Activated T-cell treated with anti-CD3 and anti-CD28 coated beads, Interleukin-2, amount 50 U/mL, for 4 hours (primary cell): ENCODE measurements around the gene RTP5. TPM values are rescaled to one million over a fixed set of nuclear protein-coding genes. Genes with fewer than 3 reads are reported as not detected.
A peak's percentile ranks its signal among the peaks of the same experiment; 100 is the strongest.

ENCODE experiments used
- ATAC-seq, 2 donors: fragments of 200-7000 bp; cut with Tn5 transposase; one replicate each; pipeline ENCODE4 v1.10.0; 2021
- DNase-seq: peaks from one replicate; pipeline ENCODE4 v3.0.0-alpha.2; 2020
- H3K27me3 Mint-ChIP-seq: one replicate; pipeline ENCODE4 v1.8.0; 2021; ENCODE audit warnings: low read depth, mixed read lengths
- H3K36me3 Mint-ChIP-seq: one replicate; pipeline ENCODE4 v1.8.0; 2022; ENCODE audit warnings: mixed read lengths; ENCODE audit not compliant: insufficient read depth
- H3K4me1 Mint-ChIP-seq: one replicate; pipeline ENCODE4 v1.8.0; 2021; ENCODE audit warnings: low read depth, mixed read lengths
- H3K4me3 Mint-ChIP-seq: one replicate; pipeline ENCODE4 v1.8.0; 2021; ENCODE audit warnings: mild to moderate bottlenecking, moderate library complexity, mixed read lengths
- H3K9me3 Mint-ChIP-seq: one replicate; pipeline ENCODE4 v1.8.0; 2021; ENCODE audit warnings: mixed read lengths
- total RNA-seq, 3 donors: library from RNA; stranded (reverse); gene quantifications; one replicate each; pipeline ENCODE4 v1.2.1, GENCODE V29; 2021

Gene RTP5
- total RNA-seq, 3 donors from 2014 or later: 0.13 to 0.14 (median 0.13) TPM

- H3K36me3 Mint-ChIP-seq: peaks cover 5% of the 10 kb centered on the region
- no peak overlapping the region for H3K4me3 Mint-ChIP-seq
- DNase-seq (no peak), ATAC-seq (no peak)
- H3K4me1 Mint-ChIP-seq: peaks cover 5% of the 10 kb centered on the region
- no peaks in the 10 kb centered on the region for H3K27me3 Mint-ChIP-seq
- H3K9me3 Mint-ChIP-seq: no peaks in the 10 kb centered on the region
Measured at GRCh38 chr2:241851325-241852115, 18.0 kb upstream of the RTP5 start.

DNA sequence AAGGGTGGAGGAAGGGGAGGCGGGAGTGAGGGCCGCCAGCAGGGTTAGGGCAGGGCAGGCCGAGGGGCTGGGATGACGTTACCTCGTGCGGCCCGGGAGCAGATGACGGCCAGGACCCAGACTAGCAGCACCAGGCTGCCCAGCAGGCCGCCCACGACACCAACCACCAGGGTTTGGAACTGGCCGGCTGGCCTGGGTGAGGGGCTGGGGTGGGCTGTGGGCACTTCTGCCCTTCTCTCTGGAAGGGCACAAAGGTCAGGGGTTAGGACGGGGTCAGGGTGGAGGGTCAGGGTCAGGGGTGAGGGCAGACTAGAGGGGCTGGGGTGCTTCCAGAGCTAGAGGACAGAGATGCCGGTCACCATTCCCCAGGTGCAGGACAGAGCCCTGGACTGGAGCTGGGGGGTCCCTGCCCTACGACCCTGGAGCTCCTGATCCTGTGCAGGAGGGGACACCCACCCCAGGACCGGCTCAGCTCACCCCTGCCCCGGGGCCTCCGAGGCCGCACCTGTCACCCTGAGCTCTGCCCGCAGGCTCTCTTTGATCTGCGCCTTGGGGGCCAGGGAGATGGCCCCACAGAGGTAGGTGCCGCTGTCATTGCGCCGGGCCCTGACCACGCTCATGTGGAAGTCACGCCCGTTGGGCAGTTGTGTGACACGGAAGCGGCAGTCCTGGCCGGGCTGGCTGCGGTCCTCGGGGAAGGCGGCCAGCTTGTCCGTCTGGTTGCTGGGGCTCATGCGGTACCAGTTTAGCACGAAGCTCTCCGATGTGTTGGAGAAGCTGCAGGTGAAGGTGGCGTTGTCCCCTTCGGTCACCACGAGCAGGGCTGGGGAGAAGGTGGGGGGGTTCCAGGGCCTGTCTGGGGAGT, 17.2 kb upstream of the RTP5 start:
- Mint-ChIP-seq H3K27me3 (no peaks in the 10 kb centered on the region), H3K4me1 (peaks cover 8% of the 10 kb centered on the region), H3K9me3 (no peaks in the 10 kb centered on the region), H3K4me3 (no peak overlapping the region), H3K36me3 (peaks cover 5% of the 10 kb centered on the region)
- ATAC-seq (no peak), DNase-seq (no peak)

- no peak overlapping the region for H3K4me3 Mint-ChIP-seq
- no peak for ATAC-seq
Measured at GRCh38 chr2:241852981-241853631, 16.4 kb upstream of the RTP5 start.

GRCh38 chr2:241853651-241854341, 15.7 kb upstream of the RTP5 start:
- Mint-ChIP-seq H3K9me3 (no peaks in the 10 kb centered on the region), H3K36me3 (peaks cover 5% of the 10 kb centered on the region), H3K4me3 (no peak overlapping the region), H3K27me3 (no peaks in the 10 kb centered on the region), H3K4me1 (peaks cover 12% of the 10 kb centered on the region)
- DNase-seq (peak; percentile 26), ATAC-seq (peak in 1 of 2 donors; percentile 26)

More at GRCh38 chr2:241852981-241853631, 16.4 kb upstream of the RTP5 start:
- H3K9me3 Mint-ChIP-seq: no peaks in the 10 kb centered on the region
- no peaks in the 10 kb centered on the region for H3K27me3 Mint-ChIP-seq
- H3K4me1 Mint-ChIP-seq: peaks cover 9% of the 10 kb centered on the region
- DNase-seq: no peak
- H3K36me3 Mint-ChIP-seq: peaks cover 5% of the 10 kb centered on the region

- H3K9me3 Mint-ChIP-seq: no peaks in the 10 kb centered on the region
- no peak for ATAC-seq
- peaks cover 5% of the 10 kb centered on the region for H3K36me3 Mint-ChIP-seq
- no peak for DNase-seq
- peaks cover 13% of the 10 kb centered on the region for H3K4me1 Mint-ChIP-seq
- no peak overlapping the region for H3K4me3 Mint-ChIP-seq
- no peaks in the 10 kb centered on the region for H3K27me3 Mint-ChIP-seq
Measured at GRCh38 chr2:241854342-241855244, 14.9 kb upstream of the RTP5 start.

- Mint-ChIP-seq H3K4me1 (peaks cover 19% of the 10 kb centered on the region), H3K27me3 (no peaks in the 10 kb centered on the region), H3K4me3 (peak overlapping the region; percentile 87), H3K36me3 (peaks cover 5% of the 10 kb centered on the region), H3K9me3 (no peaks in the 10 kb centered on the region)
- no peak for DNase-seq
- no peak for ATAC-seq
Measured at GRCh38 chr2:241855245-241855887, 14.2 kb upstream of the RTP5 start.

GRCh38 chr2:241855888-241856422, 13.6 kb upstream of the RTP5 start:
- ATAC-seq (no peak), DNase-seq (peak; percentile 4)
- Mint-ChIP-seq H3K27me3 (no peaks in the 10 kb centered on the region), H3K36me3 (peaks cover 5% of the 10 kb centered on the region), H3K9me3 (no peaks in the 10 kb centered on the region), H3K4me3 (peak overlapping the region; percentile 87), H3K4me1 (peaks cover 23% of the 10 kb centered on the region)

GRCh38 chr2:241857041-241857541, 12.4 kb upstream of the RTP5 start:
- H3K36me3 Mint-ChIP-seq: peaks cover 3% of the 10 kb centered on the region
- H3K9me3 Mint-ChIP-seq: no peaks in the 10 kb centered on the region
- peak overlapping the region; percentile 87 for H3K4me3 Mint-ChIP-seq
- peaks cover 34% of the 10 kb centered on the region for H3K4me1 Mint-ChIP-seq
- DNase-seq (no peak), ATAC-seq (no peak)
- no peaks in the 10 kb centered on the region for H3K27me3 Mint-ChIP-seq

GRCh38 chr2:241857572-241858121, 11.9 kb upstream of the RTP5 start:
- H3K9me3 Mint-ChIP-seq: no peaks in the 10 kb centered on the region
- ATAC-seq: no peak
- peaks cover 39% of the 10 kb centered on the region for H3K4me1 Mint-ChIP-seq
- peak overlapping the region; percentile 87 for H3K4me3 Mint-ChIP-seq
- no peak for DNase-seq
- H3K27me3 Mint-ChIP-seq: peaks cover 2% of the 10 kb centered on the region
- peaks cover 1% of the 10 kb centered on the region for H3K36me3 Mint-ChIP-seq

DNA sequence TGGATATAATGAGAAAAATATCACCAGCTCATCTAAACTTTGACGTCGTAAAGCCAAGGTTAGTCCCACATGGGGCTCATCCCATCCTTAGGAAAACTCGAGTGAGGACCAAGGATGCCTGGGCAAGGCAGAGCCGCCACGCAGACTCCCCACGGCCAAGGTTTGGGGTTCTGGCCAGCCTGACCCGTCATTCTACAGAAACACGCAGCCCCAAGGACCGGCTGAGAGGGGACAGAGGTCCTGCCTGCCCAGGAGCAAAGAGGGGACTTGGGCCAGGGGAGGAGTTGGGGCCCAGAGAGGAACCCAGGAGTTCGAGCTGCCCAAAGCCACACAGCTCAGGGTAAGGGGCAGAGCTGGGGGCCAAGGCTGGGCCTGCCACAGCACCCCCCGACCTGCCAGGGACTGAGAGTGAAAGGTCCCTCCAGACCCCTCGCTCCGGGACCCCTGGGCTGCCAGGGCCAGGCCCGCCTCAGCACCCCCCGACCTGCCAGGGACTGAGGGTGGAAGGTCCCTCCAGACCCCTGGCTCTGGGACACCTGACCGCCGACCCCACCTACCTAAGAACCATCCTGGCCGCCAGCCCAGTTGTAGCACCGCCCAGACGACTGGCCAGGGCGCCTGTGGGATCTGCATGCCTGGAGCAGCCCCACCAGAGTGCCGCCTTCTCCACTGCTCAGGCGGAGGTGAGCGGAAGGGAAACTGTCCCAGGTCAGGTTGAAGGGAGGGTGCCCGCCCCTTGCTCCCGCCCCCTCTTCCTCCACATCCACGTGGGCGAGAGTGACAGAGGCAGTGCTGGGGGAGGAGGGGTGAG, 11.1 kb upstream of the RTP5 start, which contains the start of gene PDCD1:
Gene PDCD1, minus strand, starts transcription at position 689 of the 811 bp plus-strand sequence. Its CDS starts 56 bp downstream, at position 633.
- no peaks in the 10 kb centered on the region for H3K36me3 Mint-ChIP-seq
- ATAC-seq (peak; percentile 47 to 57), DNase-seq (peak; percentile 76)
- peak within 1 kb of the TSS; percentile 87 for H3K4me3 Mint-ChIP-seq
- H3K27me3 Mint-ChIP-seq: peaks cover 2% of the 10 kb centered on the region
- H3K4me1 Mint-ChIP-seq: peaks cover 47% of the 10 kb centered on the region
- H3K9me3 Mint-ChIP-seq: no peaks in the 10 kb centered on the region

DNA sequence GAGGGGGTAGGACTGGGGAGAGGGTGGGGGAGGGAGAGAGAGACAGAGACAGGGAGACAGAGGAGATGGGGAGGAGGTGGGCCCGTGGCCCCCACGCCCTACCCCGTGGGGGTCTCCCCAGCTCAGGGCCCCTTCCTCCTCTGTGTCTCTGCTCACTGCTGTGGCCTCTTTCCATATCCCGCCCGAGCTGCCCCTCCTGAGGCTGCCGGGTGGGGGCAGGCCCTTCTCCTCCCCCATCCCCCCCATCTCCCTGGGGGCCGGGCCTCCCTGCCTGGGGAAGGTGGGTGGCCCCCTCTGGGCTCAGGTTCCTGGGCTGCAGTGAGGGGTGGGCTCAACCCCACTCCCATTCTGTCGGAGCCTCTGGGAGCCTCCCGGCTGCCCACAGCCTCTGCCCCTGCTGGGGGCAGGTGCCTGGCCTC, 10.5 kb upstream of the RTP5 start:
- Mint-ChIP-seq H3K36me3 (no peaks in the 10 kb centered on the region), H3K4me1 (peaks cover 51% of the 10 kb centered on the region), H3K27me3 (peaks cover 2% of the 10 kb centered on the region), H3K9me3 (no peaks in the 10 kb centered on the region), H3K4me3 (peak overlapping the region; percentile 87)
- ATAC-seq (peak; percentile 11 to 13), DNase-seq (no peak)
